PFSK-1 (cell line): ENCODE data around the gene PLK5.

ENCODE experiments used
- FOXP2 ChIP-seq: optimal IDR thresholded peaks from 2 replicates; pipeline ENCODE3; 2011; ENCODE audit warnings: borderline replicate concordance, control low read depth, inconsistent platforms; ENCODE audit not compliant: insufficient read depth; ENCODE audit errors: extremely low read length, extremely low read depth
- POLR2AphosphoS5 ChIP-seq: IDR thresholded peaks from 2 replicates; pipeline ENCODE4 v1.6.1; 2012; ENCODE audit warnings: low read depth, mild to moderate bottlenecking, control low read depth, low read length, moderate library complexity
- REST ChIP-seq, 2 experiments: IDR thresholded peaks; 2 replicates each; pipeline versions ENCODE4 v1.6.1 to v1.8.0; 2011 to 2012; ENCODE audit warnings: low read depth in 2 of 2, low read length in 2 of 2, control low read depth in 1 of 2, inconsistent platforms in 1 of 2, mild to moderate bottlenecking in 1 of 2, moderate library complexity in 1 of 2; ENCODE audit not compliant: insufficient read depth in 1 of 2
- SIN3A ChIP-seq: IDR thresholded peaks from 2 replicates; pipeline ENCODE4 v1.6.1; 2012; ENCODE audit warnings: mild to moderate bottlenecking, low read length, moderate library complexity, borderline replicate concordance; ENCODE audit not compliant: insufficient read depth
- TAF1 ChIP-seq: IDR thresholded peaks from 2 replicates; pipeline ENCODE4 v1.6.1; 2012; ENCODE audit warnings: low read length, control low read depth, borderline replicate concordance; ENCODE audit not compliant: insufficient read depth

Gene PLK5

GRCh38 chr19:1538978-1539377 is 15.1 kb downstream of the PLK5 start:
- TF ChIP-seq SIN3A = no peak

- TF ChIP-seq POLR2AphosphoS5 = no peak
- TF ChIP-seq FOXP2 = no peak
- no peak for TF ChIP-seq SIN3A
- no peak for TF ChIP-seq TAF1
- no peak for TF ChIP-seq REST (IDR thresholded peaks at IDR 0.05; ENCODE audit: insufficient read depth in 1 of 2, low read depth in 2 of 2, low read length in 2 of 2)
Observed at GRCh38 chr19:1540365-1540925, 16.6 kb downstream of the PLK5 start.

GRCh38 chr19:1549332-1549945 is 25.6 kb downstream of the PLK5 start:
- TF ChIP-seq POLR2AphosphoS5 (no peak), TAF1 (no peak), REST (IDR thresholded peaks at IDR 0.05; ENCODE audit: insufficient read depth in 1 of 2, low read depth in 2 of 2, low read length in 2 of 2) (no peak), SIN3A (no peak), FOXP2 (no peak)

GRCh38 chr19:1551068-1552040 is 27.5 kb downstream of the PLK5 start:
- TF ChIP-seq POLR2AphosphoS5 (no peak), TAF1 (no peak), REST (IDR thresholded peaks at IDR 0.05; ENCODE audit: insufficient read depth in 1 of 2, low read depth in 2 of 2, low read length in 2 of 2) (no peak), FOXP2 (no peak), SIN3A (no peak)

- no peak for TF ChIP-seq FOXP2
- no peak for TF ChIP-seq SIN3A
- TF ChIP-seq TAF1 = no peak
- no peak for TF ChIP-seq REST (IDR thresholded peaks at IDR 0.05; ENCODE audit: insufficient read depth in 1 of 2, low read depth in 2 of 2, low read length in 2 of 2)
- TF ChIP-seq POLR2AphosphoS5 = no peak
Observed at GRCh38 chr19:1553415-1553814, 29.5 kb downstream of the PLK5 start.
